ENCODE results near the gene GTF3C1. TPM values are rescaled to one million over a fixed set of nuclear protein-coding genes. Genes with fewer than 3 reads are reported as not detected.

GTF3C1 gene
- total RNA-seq, 1 experiment from 2014 or later = 74.6 TPM

DNA sequence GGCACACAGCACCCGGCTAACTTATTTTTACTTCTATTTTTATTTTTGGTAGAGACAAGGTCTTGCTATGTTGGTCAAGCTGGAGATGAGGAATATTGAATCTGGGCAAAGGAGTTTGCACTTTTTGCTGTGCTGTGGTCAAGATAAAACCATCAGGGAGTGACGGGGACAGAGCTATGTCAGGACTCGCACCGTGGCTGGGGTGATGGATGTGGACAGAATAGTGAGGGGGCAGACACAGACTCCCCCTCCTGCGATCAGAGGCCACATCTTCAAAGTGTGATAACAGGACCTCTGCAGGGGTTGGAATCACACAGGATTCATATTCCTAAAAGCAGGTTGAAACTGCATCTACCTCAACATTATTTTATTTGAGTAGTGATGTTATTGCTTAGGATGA is 122.2 kb downstream of the GTF3C1 start:
- DNase-seq (ENCODE audit: low read depth) = no peak

DNA sequence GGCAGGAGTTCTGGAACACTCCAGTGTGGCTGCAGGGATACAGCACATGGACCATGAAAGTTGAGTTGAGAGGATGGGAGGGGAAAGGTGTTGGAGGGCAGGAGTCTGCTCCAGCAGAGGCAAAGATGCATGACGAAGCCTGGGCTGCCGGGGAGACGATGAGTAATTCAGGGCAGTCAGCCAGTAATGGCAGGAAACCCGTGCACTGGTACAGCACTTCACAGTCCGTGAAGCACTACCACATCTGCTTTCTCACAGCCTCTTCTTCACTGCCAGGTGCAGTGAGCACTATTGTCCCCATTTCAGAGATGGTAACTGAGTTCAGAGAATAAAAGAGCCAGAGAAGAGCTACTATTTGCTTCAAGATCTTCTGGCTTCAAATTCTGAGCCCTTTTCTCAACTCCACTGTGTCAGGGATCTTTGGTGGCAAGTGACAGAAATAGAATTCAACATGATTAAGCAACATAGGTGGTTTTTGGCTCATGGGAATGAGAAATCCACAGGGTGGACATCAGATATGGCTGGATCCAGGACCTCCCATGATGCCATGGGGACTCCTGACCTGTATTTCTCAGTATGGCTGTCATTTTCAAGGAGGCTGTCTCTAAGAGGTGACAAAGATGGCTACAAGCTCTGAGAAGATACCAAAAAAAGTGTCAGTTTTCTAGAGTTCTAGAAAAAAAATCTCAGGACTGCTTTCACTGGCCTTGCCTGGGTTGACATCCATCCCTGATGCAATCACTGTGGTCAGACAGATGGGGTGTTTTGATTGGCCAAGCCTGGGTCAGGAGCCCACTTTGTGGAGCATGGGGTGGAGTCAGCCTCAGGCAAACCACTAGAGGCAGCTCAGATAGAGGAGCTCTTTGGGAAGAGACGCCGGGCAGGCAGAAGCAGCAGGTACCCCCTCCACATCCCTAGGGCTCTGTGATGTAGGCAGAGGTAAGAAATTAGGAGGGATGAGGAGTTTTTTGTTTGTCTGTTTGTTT is 123.0 kb downstream of the GTF3C1 start:
- DNase-seq (ENCODE audit: low read depth) = peak; percentile 90

DNA sequence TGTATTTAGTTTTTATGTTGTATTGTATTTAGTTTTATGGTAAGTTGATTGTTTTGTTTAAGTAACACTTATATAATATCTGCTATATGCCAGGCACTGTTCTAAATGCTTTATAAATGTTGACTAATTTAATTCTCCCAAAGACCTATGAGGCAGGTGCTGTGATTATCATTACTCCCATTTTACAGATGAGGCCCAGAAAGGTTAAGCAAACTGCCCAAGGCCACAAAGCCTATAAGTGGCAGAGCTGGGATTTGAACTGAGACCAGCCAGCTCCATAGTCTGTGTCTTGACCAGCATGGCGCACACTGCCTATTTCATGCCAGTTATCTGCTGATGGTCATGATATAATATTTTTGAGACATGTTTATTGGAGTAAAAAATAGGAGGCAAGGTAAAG is 123.8 kb downstream of the GTF3C1 start:
- DNase-seq (ENCODE audit: low read depth) = no peak

DNA sequence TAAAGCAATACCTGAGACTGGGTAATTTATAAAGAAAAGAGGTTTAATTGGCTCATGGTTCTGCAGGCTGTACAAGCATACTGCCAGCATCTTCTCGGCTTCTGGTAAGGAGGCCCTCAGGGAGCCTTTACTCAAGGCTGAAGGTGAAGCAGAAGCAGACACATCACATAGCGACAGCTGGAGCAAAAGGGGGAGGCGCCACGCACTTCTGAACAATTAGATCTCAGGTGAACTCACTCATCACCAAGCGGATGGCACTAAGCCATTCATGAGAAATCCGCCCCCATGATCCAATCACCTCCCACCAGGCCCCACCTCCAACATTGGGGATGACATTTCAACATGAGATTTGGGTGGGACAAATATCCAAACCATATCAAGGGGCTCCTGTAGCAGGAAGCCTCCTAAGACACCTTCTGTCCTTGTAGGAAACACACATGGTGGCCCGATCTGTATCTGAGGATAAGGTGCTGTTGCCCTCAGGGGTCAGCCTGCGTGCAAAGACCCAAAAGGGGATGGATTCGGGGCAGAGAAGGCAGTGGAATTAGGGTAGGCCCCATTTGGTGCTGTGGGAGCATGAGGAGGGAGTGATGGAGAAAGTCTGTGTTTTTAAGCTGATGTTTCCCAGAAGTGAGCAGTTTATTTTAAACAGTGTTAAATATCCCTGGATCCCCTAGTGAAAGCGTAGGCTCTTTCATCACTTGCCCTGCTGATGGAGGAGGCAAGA is 124.8 kb downstream of the GTF3C1 start:
- no peak for DNase-seq (ENCODE audit: low read depth)

DNA sequence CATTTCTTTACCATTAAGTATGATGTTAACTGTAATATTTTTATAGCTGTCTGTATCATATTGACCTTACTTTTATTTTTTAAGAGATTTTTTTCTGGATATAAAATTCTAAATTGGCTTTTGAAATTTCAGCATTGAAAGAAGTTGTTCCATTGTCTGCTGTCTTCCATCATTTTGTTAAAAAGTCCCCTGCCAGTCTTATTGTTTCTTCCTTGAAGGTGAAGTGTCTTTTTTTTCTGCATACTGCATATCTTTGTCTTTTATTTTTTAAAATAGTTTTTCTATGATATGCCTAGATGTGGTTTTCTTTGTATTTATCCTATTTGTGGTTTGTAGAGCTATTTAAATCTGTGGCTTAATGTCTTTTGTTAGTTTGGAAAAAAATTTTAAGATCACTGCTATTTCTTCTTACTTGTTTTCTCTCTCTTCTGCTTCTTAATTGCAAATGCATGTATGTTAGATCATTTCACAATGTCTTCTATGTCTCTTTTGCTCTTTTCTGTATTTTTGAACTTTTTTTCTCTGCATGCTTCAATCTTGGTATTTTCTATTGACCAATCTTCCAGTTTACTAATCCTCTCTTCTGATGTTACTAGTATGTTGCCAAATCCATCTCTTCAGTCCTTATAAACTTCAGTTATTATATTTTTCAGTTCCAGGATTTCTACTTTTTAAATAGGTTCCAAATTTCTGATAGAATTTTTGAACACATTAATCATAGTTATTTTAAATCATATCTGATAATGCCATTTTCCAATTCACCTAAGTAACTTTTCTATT is 127.6 kb downstream of the GTF3C1 start:
- DNase-seq (ENCODE audit: low read depth) = no peak

DNA sequence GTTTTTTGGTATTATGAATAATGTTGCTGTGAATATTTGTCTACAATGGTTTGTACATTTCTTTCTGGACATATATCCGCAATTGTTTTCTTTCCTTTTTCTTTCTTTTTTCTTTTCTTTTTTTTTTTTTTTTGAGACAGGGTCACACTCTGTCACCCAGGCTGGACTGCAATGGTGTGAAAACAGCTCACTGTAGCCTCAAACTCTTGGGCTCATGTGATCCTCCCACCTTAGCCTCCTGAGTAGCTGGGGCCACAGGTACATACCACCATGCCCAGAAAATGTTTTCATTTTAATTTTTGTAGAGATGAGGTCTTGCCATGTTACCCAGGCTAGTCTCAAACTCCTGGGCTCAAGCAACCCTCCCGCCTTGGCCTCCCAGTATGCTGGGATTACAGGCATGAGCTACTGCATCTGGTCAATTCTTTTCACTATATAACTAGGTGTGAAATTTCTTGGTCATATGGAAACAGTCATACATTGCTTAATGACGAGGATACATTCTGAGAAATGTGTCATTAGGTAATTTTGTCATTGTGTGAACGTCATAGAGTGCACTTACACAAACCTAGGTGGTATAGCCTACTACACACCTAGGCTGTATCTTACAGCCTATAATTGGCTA is 132.6 kb downstream of the GTF3C1 start:
- DNase-seq (ENCODE audit: low read depth) = no peak

DNA sequence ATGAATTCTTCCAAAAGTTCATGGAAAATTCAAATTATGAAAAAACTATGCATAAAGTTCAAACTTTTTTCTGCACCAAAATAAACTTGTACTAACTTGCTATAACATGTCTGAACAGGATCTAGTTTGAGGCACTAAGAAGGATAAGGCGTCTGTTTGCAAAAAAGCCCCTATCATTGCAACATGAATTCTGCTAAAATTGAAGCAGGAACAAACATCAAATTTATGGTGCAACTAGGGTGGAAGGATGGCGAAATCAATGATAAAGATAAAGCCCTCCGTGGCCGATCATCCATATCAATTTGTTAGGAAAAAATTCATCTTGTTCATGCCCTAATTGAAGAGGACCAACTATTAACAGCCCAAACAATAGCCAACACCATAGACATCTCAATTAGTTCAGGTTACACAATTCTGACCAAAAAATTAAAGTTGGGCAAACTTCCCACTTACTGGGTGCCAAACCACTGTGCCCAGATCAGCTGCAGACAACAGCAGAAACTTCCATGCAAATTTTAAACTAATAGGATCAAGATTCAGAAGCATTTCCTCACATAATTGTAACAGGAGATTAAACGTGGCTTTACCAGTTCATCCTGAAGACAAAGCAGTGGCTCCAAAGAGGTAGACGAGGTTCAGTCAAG is 134.8 kb downstream of the GTF3C1 start:
- no peak for DNase-seq (ENCODE audit: low read depth)

DNA sequence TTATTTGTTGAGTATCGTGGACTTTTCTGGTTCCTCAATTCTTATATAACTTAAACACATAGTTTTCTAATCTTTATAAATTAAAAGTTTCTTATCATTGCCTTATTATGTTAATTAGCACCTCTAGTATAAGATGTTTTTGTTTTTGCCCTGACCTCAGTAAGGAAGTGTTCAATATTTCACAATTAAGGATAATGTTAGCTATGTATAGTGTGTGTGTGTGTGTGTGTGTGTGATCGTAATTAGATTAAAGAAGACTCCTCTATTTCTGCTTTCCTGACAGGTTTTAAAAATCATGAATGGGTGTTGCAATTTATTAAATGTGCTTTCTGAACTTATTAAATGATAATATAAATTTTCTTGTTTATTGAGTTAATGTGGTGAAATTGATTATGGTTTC is 135.8 kb downstream of the GTF3C1 start:
- no peak for DNase-seq (ENCODE audit: low read depth)

DNA sequence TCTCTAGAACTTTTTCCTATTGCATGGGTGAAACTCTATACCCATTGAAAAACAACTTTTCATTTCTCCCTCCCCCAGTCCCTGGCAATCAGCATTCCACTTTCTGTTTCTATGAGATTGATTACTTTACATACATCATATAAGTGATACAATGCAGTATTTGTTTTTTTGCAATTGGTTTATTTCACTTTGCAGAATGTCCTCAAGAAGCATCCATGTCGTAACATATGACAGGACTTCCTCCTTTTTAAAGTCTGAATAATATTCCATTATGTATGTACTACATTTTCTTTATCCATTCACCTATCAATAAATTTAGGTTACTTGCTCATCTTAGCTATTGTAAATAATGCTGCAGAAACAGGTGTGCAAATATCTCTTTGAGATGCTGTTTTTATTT is 139.0 kb downstream of the GTF3C1 start:
- DNase-seq (ENCODE audit: low read depth) = no peak

Other genes starting within 250 kb of the GTF3C1 start
- gene IL4R, start 235.9 kb downstream of the GTF3C1 start, total RNA-seq (2014; rRNA removed; shearing (Covaris generic)) = 8.5 and 13.1 TPM in 2 replicates
- gene IL21R, start 147.7 kb downstream of the GTF3C1 start, total RNA-seq (2014; rRNA removed; shearing (Covaris generic)) = 0.15 TPM in 2 replicates
- 14.0 and 14.1 TPM in 2 replicates for gene KATNIP, start 231 bp upstream of the GTF3C1 start, total RNA-seq (2014; rRNA removed; shearing (Covaris generic))

Data from M059J (cell line).